ENCODE measurements around the gene CCDC171.

DNA sequence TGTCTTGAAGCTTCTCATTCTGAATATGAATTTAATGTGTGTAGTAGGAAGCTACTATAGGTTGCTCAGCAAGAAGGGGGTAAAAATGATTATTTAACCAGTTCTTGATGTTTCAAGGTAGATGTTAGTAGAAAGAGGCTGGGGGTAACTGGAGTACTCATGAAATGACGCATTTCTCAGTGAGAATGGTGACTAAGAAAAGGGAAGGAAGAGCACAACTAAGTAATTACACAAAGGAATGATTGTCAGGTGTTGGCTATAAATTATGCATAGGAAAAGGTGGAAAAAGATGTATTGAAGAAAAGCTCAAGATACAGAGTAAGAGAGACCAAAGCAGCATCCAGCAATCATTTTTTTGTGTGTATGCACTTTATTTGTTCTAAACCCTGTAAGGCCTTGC lies 40.6 kb upstream of the CCDC171 start:
- no peak for TF ChIP-seq EP300 (IDR thresholded peaks at IDR 0.05)
- no peak for TF ChIP-seq POLR2A (IDR thresholded peaks at IDR 0.05)
